CD8-positive, alpha-beta memory T cell (primary cell): ENCODE measurements around the gene SNX3. TPM values are rescaled to one million over a fixed set of nuclear protein-coding genes. Genes with fewer than 3 reads are reported as not detected.
"Not testable (repeated sequence)": the region's sequence is repeated elsewhere in the genome, so short reads cannot be mapped to it uniquely, and the experiment has no call there.

Experiments used
- CTCF ChIA-PET: fragments of 350-600 bp; sonication (Branson Sonifier 250); formaldehyde crosslinking; loops from one replicate; lab custom pipeline; 2021; ENCODE audit warnings: antibody characterized with exemption; lab: Charles Lee
- POLR2A ChIA-PET: fragments of 350-600 bp; sonication (Branson Sonifier 250); formaldehyde crosslinking; loops from one replicate; lab custom pipeline; 2021; ENCODE audit warnings: antibody characterized with exemption; lab: Charles Lee
- DNase-seq, 5 donors: peaks; one replicate each; pipeline versions ENCODE4 v3.0.0 to v3.0.0-alpha.2; 2020 to 2022; ENCODE audit warnings: mixed read lengths in 1 of 5
- H3K27ac ChIP-seq: one replicate; pipeline ENCODE4 v1.7.0; 2013; ENCODE audit warnings: low read depth, mild to moderate bottlenecking, low read length, moderate library complexity
- H3K27me3 ChIP-seq: 2 replicates; pipeline ENCODE4 v1.7.0; 2013; ENCODE audit warnings: low read length, mild to moderate bottlenecking; ENCODE audit not compliant: insufficient read depth, poor library complexity, severe bottlenecking
- H3K36me3 ChIP-seq: 2 replicates; pipeline ENCODE4 v1.7.0; 2013; ENCODE audit warnings: mild to moderate bottlenecking, low read length, moderate library complexity; ENCODE audit not compliant: insufficient read depth
- H3K4me1 ChIP-seq: 2 replicates; pipeline ENCODE4 v1.7.0; 2013; ENCODE audit warnings: mild to moderate bottlenecking, low read length, moderate library complexity; ENCODE audit not compliant: insufficient read depth
- H3K4me3 ChIP-seq: 2 replicates; pipeline ENCODE4 v1.7.0; 2013; ENCODE audit warnings: mild to moderate bottlenecking, low read length
- H3K9me3 ChIP-seq: 2 replicates; pipeline ENCODE4 v1.7.0; 2013; ENCODE audit warnings: mild to moderate bottlenecking, low read length
- H3K27ac Mint-ChIP-seq, 8 donors: one replicate each; pipeline ENCODE4 v1.8.0; 2020 to 2021; ENCODE audit warnings: mixed read lengths in 8 of 8, mild to moderate bottlenecking in 6 of 8, inconsistent platforms in 3 of 8, moderate library complexity in 3 of 8
- H3K27me3 Mint-ChIP-seq, 2 donors: one replicate each; pipeline ENCODE4 v1.8.0; 2020 to 2021; ENCODE audit warnings: mixed read lengths in 2 of 2, mild to moderate bottlenecking in 1 of 2, moderate library complexity in 1 of 2
- H3K36me3 Mint-ChIP-seq, 3 donors: one replicate each; pipeline ENCODE4 v1.8.0; 2020 to 2021; ENCODE audit warnings: mixed read lengths in 3 of 3, inconsistent platforms in 1 of 3, mild to moderate bottlenecking in 1 of 3
- H3K4me1 Mint-ChIP-seq, 3 donors: one replicate each; pipeline ENCODE4 v1.8.0; 2020 to 2021; ENCODE audit warnings: mixed read lengths in 3 of 3, inconsistent platforms in 1 of 3, mild to moderate bottlenecking in 1 of 3
- H3K4me3 Mint-ChIP-seq, 7 donors: one replicate each; pipeline ENCODE4 v1.8.0; 2020 to 2021; ENCODE audit warnings: mixed read lengths in 7 of 7, mild to moderate bottlenecking in 6 of 7, moderate library complexity in 4 of 7, inconsistent platforms in 2 of 7
- H3K9me3 Mint-ChIP-seq, 5 donors: one replicate each; pipeline ENCODE4 v1.8.0; 2020 to 2022; ENCODE audit warnings: mixed read lengths in 5 of 5, mild to moderate bottlenecking in 3 of 5, moderate library complexity in 2 of 5, inconsistent platforms in 1 of 5
- polyA plus RNA-seq: library from polyadenylated mRNA; unstranded; fragments of 300-500 nt; fragmentation: Illumina TruSeq; gene quantifications from one replicate; pipeline ENCODE4 v1.2.3, GENCODE V29; 2021
- total RNA-seq, 2 experiments: library from RNA; stranded (reverse); gene quantifications; one replicate each; pipeline ENCODE4 v1.2.3, GENCODE V29; 2021

Gene SNX3
- total and polyA plus RNA-seq, 3 experiments from 2014 or later: 75.8 to 192 (median 76.4) TPM

DNA sequence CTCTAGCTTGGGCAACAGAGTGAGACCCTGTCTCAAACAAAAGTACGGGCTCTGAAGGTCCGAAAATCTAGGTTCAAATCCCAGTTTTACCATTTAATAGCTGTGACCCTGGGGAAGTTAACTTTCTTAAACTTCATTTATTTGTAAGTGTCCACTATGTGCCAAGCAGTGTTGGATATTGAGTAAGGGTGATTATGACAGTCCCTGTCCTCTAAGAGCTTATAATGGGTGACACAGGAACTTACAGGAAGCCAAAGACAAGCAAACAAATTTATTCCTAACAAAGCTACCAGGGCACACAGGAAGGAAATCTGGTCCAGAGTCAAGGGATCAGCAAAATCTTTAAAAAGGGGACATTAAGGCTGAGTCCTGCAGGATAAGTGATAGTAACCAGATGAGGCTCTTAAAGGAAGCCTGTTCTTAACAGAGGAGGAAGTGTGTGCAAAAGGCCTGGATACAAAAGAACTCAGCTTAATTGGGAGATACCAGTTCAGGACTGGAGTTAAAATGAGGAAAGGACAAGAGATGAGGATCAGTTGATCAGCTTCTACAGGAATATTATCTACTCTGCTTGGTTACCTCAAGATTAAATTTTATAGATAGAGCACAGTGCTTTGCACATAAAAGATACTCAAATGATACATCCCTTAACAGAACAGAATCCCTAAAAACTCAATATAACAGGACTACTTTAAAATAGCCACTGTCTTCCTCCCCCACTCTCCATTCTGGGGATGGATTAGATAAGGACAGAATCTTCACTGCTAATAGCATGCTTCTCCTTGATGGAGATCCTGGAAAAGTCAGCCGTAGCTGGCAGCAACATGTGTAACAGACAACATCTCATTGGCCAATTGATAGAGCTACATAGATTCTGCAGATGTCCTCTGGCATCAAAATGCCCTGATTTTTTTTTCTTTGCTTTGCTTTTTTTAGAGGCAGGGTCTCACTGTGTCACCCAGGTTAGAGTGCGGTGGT, 6.1 kb downstream of the SNX3 start:
- Mint-ChIP-seq H3K4me1 (peaks cover 53 to 89% (median 87%) of the 10 kb centered on the region in 3 donors), H3K27ac (peak overlapping the region in 6 of 8 donors; percentile 24 to 76 (median 55)), H3K4me3 (no peak overlapping the region), H3K27me3 (no peaks in the 10 kb centered on the region), H3K9me3 (no peaks in the 10 kb centered on the region), H3K36me3 (peaks cover 0 to 34% (median 7%) of the 10 kb centered on the region in 3 donors)
- H3K27ac ChIP-seq: no peak overlapping the region
- ChIA-PET POLR2A (interaction anchor here (0.5 kb wide), 1 partner anchor 150 kb away, joined by 3 read pairs; no protein-coding TSS in a partner anchor), CTCF (no interaction called here)
- peaks cover 30% of the 10 kb centered on the region for H3K4me1 ChIP-seq
- H3K36me3 ChIP-seq: no peaks in the 10 kb centered on the region
- no peaks in the 10 kb centered on the region for H3K27me3 ChIP-seq
- DNase-seq: no peak
- H3K4me3 ChIP-seq: no peak overlapping the region
- H3K9me3 ChIP-seq: no peaks in the 10 kb centered on the region

DNA sequence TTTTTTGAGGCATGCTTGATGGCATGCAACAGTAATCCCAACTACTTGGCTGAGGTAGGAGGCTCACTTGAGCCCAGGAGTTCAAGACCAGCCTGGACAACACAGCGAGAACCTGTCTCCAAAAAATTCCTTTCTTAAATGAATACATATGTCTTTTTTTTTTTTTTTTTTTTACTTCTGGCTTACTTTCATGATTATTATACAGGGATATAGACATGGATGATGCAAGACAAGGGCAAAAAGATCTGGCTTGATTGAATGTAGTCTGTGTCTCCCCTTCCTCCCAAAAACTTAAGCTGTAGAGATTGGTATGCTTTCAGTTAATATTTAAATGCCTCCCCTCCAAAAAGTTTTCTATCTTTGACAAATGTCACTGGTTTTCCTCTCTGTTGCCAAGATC, 7.6 kb downstream of the SNX3 start:
- ChIA-PET CTCF (interaction anchor here (1.0 kb wide), 1 partner anchor 17 kb away, joined by 3 read pairs; no protein-coding TSS in a partner anchor), POLR2A (interaction anchor here (0.6 kb wide), 1 partner anchor 1229 kb away, joined by 5 read pairs; no protein-coding TSS in a partner anchor)
- Histone ChIP-seq H3K27ac (no peak overlapping the region), H3K9me3 (no peaks in the 10 kb centered on the region), H3K36me3 (no peaks in the 10 kb centered on the region), H3K4me3 (no peak overlapping the region), H3K4me1 (peaks cover 15% of the 10 kb centered on the region), H3K27me3 (no peaks in the 10 kb centered on the region)
- peaks cover 0 to 39% (median 7%) of the 10 kb centered on the region in 3 donors for H3K36me3 Mint-ChIP-seq
- peaks cover 48 to 86% (median 85%) of the 10 kb centered on the region in 3 donors for H3K4me1 Mint-ChIP-seq
- no peaks in the 10 kb centered on the region for H3K9me3 Mint-ChIP-seq
- no peak for DNase-seq
- no peaks in the 10 kb centered on the region for H3K27me3 Mint-ChIP-seq
- H3K4me3 Mint-ChIP-seq: no peak overlapping the region
- H3K27ac Mint-ChIP-seq: peak overlapping the region in 1 of 8 donors; percentile 3

DNA sequence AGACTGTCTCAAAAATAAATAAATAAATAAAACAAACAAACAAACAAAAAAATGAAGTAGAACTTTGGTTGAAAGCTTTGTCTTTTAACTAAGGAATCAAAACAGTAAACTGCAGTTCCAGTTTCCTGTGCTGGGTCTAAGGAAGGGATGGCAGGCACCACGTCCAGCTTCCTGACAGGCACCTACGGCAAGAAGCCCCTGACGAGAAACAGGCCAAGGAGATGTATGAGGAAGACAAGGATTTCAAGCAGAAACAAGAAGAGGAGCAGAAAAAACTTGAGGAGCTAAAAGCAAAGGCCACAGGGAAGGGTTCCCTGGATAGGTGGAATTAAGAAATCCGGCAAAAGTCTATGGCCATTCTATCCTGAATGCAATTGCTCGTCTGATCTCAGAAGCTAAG, 8.8 kb downstream of the SNX3 start:
- Mint-ChIP-seq H3K4me1 (peaks cover 52 to 90% (median 89%) of the 10 kb centered on the region in 3 donors), H3K27me3 (no peaks in the 10 kb centered on the region), H3K36me3 (peaks cover 0 to 42% (median 10%) of the 10 kb centered on the region in 3 donors), H3K4me3 (peak overlapping the region in 1 of 7 donors; percentile 30), H3K27ac (peak overlapping the region in 1 of 8 donors; percentile 52), H3K9me3 (no peaks in the 10 kb centered on the region)
- POLR2A ChIA-PET: interaction anchor here (0.5 to 1.8 kb wide), 3 partner anchors 9 to 76 kb away, joined by 3 to 6 read pairs (median 3); partner anchors contain the start of gene SNX3
- no peak for DNase-seq
- no peaks in the 10 kb centered on the region for H3K9me3 ChIP-seq
- H3K4me1 ChIP-seq: peaks cover 14% of the 10 kb centered on the region
- no peak overlapping the region for H3K27ac ChIP-seq
- CTCF ChIA-PET: interaction anchor here (1.2 to 1.6 kb wide), 3 partner anchors 9 to 33 kb away, joined by 3 to 4 read pairs (median 4); partner anchors contain the start of gene SNX3
- H3K36me3 ChIP-seq: no peaks in the 10 kb centered on the region
- no peaks in the 10 kb centered on the region for H3K27me3 ChIP-seq
- H3K4me3 ChIP-seq: no peak overlapping the region

DNA sequence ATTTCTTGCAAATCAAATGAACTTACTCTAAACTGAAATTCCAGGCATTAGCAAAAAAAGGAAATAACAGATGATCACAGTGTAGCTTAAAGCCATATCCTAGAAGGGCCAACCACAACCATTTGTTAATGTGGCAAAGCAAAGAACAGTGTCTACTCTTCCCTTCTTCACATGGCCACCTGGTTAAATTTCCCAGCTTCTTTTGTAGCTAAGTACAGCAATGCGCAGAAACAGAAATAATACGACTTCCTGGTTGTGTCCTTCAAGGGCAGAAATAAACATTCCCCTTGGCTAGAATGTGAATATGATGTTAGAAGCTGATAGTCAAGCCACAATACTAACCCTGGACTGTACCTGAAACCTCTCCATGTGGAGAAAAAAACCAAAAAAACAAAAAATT, 9.6 kb downstream of the SNX3 start:
- H3K36me3 Mint-ChIP-seq: peaks cover 0 to 41% (median 6%) of the 10 kb centered on the region in 3 donors
- peaks cover 14% of the 10 kb centered on the region for H3K4me1 ChIP-seq
- no peaks in the 10 kb centered on the region for H3K9me3 Mint-ChIP-seq
- H3K4me1 Mint-ChIP-seq: peaks cover 46 to 87% (median 83%) of the 10 kb centered on the region in 3 donors
- no peaks in the 10 kb centered on the region for H3K27me3 ChIP-seq
- H3K27me3 Mint-ChIP-seq: no peaks in the 10 kb centered on the region
- H3K27ac Mint-ChIP-seq: peak overlapping the region in 3 of 8 donors; percentile 6 to 18 (median 18)
- no peaks in the 10 kb centered on the region for H3K9me3 ChIP-seq
- peak overlapping the region in 2 of 7 donors; percentile 6 to 37 for H3K4me3 Mint-ChIP-seq
- ChIA-PET POLR2A (interaction anchor here (0.5 to 1.8 kb wide), 2 partner anchors 10 to 77 kb away, joined by 3 to 6 read pairs; partner anchors contain the start of gene SNX3), CTCF (interaction anchor here (1.2 to 1.6 kb wide), 3 partner anchors 10 to 34 kb away, joined by 3 to 4 read pairs (median 4); partner anchors contain the start of gene SNX3)
- H3K36me3 ChIP-seq: no peaks in the 10 kb centered on the region
- no peak overlapping the region for H3K4me3 ChIP-seq
- DNase-seq: no peak
- no peak overlapping the region for H3K27ac ChIP-seq

DNA sequence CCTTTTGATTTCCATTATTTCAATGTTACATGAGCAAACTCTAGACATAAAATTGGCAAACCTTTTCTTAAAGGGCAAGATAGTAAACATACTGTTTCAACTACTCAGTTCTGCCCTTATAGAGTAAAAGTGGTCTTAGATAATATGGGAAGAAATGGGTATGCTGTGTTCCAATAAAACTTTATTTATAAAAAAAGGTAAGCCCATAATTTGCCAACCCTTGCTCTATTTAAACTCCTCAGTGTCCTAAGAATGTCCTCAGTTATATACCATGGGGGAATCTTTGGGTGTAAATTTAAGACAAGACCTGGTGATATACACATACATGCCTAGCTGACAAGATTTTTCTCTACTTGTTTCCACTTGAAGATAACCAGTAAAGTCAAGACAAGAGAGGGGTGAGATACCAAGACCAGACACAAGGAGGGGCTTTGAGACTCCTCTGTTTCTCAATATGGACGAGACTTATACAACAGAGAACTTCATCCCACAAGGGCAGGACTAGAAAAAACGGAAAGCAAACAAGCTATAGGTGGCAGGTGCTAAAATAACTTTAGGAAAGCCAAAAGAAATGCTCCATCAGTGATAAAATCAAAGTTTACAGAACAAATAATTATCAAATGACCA, 10.5 kb downstream of the SNX3 start:
- peaks cover 0 to 6% (median 0%) of the 10 kb centered on the region in 5 donors for H3K9me3 Mint-ChIP-seq
- no peak overlapping the region for H3K4me3 Mint-ChIP-seq
- Histone ChIP-seq H3K9me3 (no peaks in the 10 kb centered on the region), H3K27me3 (no peaks in the 10 kb centered on the region), H3K4me1 (peaks cover 14% of the 10 kb centered on the region), H3K36me3 (no peaks in the 10 kb centered on the region), H3K4me3 (no peak overlapping the region), H3K27ac (no peak overlapping the region)
- POLR2A ChIA-PET: interaction anchor here (1.8 kb wide), 1 partner anchor 10 kb away, joined by 6 read pairs; the partner anchor contains the start of gene SNX3
- no peaks in the 10 kb centered on the region for H3K27me3 Mint-ChIP-seq
- H3K27ac Mint-ChIP-seq: peak overlapping the region in 2 of 8 donors; percentile 16 to 28
- no peak for DNase-seq
- H3K4me1 Mint-ChIP-seq: peaks cover 47 to 78% (median 74%) of the 10 kb centered on the region in 3 donors
- peaks cover 6 to 46% (median 11%) of the 10 kb centered on the region in 3 donors for H3K36me3 Mint-ChIP-seq
- CTCF ChIA-PET: interaction anchor here (1.6 kb wide), 1 partner anchor 35 kb away, joined by 3 read pairs; no protein-coding TSS in a partner anchor

DNA sequence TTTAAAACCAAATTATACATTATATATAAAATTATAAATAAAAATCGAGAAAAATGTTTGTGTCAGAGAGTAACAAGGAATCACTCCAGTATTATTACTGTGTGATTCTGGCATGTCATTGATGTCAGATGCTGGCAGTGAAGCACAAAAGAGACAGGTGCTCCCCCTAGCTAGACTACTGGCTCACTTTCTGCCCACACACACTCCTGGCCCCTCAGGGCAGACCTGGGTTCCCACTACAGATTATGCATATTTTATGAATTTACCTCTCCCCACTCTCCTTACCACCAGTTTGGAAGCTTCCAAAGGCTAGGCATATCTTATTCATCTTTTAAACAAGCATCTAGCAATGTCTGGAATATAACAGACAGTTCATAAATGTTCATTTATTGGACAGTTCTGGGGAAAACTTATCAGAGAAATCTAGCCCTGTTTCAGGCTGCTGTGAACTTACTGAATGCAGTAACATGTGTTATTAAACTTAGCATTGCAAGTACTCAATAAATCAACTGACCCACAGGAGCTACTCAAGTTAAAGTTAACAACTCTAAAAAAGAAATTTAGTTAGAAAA, 12.8 kb downstream of the SNX3 start:
- H3K4me3 Mint-ChIP-seq: peak overlapping the region in 1 of 7 donors; percentile 19
- H3K4me1 ChIP-seq: peaks cover 8% of the 10 kb centered on the region
- H3K27me3 ChIP-seq: no peaks in the 10 kb centered on the region
- POLR2A ChIA-PET: interaction anchor here (0.6 kb wide), 1 partner anchor 13 kb away, joined by 3 read pairs; no protein-coding TSS in a partner anchor
- H3K9me3 Mint-ChIP-seq: peaks cover 0 to 6% (median 0%) of the 10 kb centered on the region in 5 donors
- no peak overlapping the region for H3K27ac ChIP-seq
- H3K36me3 Mint-ChIP-seq: peaks cover 17 to 47% (median 21%) of the 10 kb centered on the region in 3 donors
- H3K9me3 ChIP-seq: no peaks in the 10 kb centered on the region
- H3K27ac Mint-ChIP-seq: peak overlapping the region in 4 of 8 donors; percentile 43 to 73 (median 68)
- H3K4me3 ChIP-seq: no peak overlapping the region
- DNase-seq: no peak
- CTCF ChIA-PET: interaction anchor here (1.0 kb wide), 1 partner anchor 293 kb away, joined by 4 read pairs; no protein-coding TSS in a partner anchor
- no peaks in the 10 kb centered on the region for H3K27me3 Mint-ChIP-seq
- peaks cover 40 to 69% (median 68%) of the 10 kb centered on the region in 3 donors for H3K4me1 Mint-ChIP-seq
- no peaks in the 10 kb centered on the region for H3K36me3 ChIP-seq

DNA sequence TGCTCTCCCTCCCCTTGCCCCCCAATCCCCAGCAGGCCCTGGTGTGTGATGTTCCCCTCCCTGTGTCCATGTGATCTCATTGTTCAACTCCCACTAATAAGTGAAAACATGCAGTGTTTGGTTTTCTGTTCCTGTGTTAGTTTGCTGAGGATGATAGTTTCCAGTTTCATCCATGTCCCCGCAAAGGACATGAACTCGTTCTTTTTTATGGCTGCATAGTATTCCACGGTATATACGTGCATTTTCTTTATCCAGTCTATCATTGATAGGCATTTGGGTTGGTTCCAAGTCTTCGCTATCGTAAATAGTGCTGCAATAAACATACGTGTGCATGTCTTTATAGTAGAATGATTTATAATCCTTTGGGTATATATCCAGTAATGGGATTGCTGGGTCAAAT, 15.7 kb downstream of the SNX3 start:
- H3K36me3 Mint-ChIP-seq: peaks cover 21 to 55% (median 35%) of the 10 kb centered on the region in 3 donors
- H3K27ac ChIP-seq, H3K9me3 ChIP-seq, H3K4me1 ChIP-seq, H3K4me3 ChIP-seq, H3K4me3 Mint-ChIP-seq, H3K27ac Mint-ChIP-seq, H3K27me3 ChIP-seq, POLR2A ChIA-PET, H3K27me3 Mint-ChIP-seq, DNase-seq, H3K36me3 ChIP-seq: not testable (repeated sequence)
- peaks cover 0 to 15% (median 2%) of the 10 kb centered on the region in 5 donors for H3K9me3 Mint-ChIP-seq
- CTCF ChIA-PET: interaction anchor here (0.7 kb wide), 1 partner anchor 780 kb away, joined by 3 read pairs; no protein-coding TSS in a partner anchor
- peaks cover 35 to 65% (median 65%) of the 10 kb centered on the region in 3 donors for H3K4me1 Mint-ChIP-seq
